H1 (cell line): ENCODE results near the gene DLX5. TPM values are rescaled to one million over a fixed set of nuclear protein-coding genes. Genes with fewer than 3 reads are reported as not detected.

Experiments
- CTCF ChIA-PET: fragments of 300-600 bp; sonication (Branson Sonifier 250); formaldehyde crosslinking; loops from one replicate; lab custom pipeline; 2021; ENCODE audit not compliant: partially characterized antibody; lab: Charles Lee
- POLR2A ChIA-PET: fragments of 300-600 bp; sonication (Branson Sonifier 250); formaldehyde crosslinking; loops from one replicate; lab custom pipeline; 2021; ENCODE audit warnings: inconsistent platforms; ENCODE audit not compliant: partially characterized antibody; lab: Charles Lee
- DNase-seq, 2 experiments: peaks; one replicate each; pipeline versions ENCODE4 v3.0.0 to v3.0.0-alpha.2; 2010 to 2022; ENCODE audit warnings: low spot score in 2 of 2, low read depth in 1 of 2, mixed read lengths in 1 of 2
- FAIRE-seq: peaks from 2 replicates; lab custom pipeline; 2011; peaks lifted over from hg19 to GRCh38; lab: Jason Lieb, UNC
- H2AFZ ChIP-seq: 2 replicates; pipeline ENCODE4 v1.8.1; 2012; ENCODE audit warnings: low read length, inconsistent platforms
- H2AK5ac ChIP-seq: 2 replicates; pipeline ENCODE4 v1.6.1; 2013; ENCODE audit warnings: low read depth, low read length
- H2BK120ac ChIP-seq: replicated peaks from 2 replicates; pipeline ENCODE3; 2013; ENCODE audit warnings: low read depth, low read length, inconsistent platforms
- H2BK12ac ChIP-seq: 2 replicates; pipeline ENCODE4 v1.6.1; 2013; ENCODE audit warnings: low read depth, low read length
- H2BK15ac ChIP-seq: 2 replicates; pipeline ENCODE4 v1.6.1; 2013; ENCODE audit warnings: low read length
- H2BK20ac ChIP-seq: 2 replicates; pipeline ENCODE4 v1.6.1; 2013; ENCODE audit warnings: low read length
- H2BK5ac ChIP-seq: 2 replicates; pipeline ENCODE4 v1.6.1; 2013; ENCODE audit warnings: low read depth, low read length
- H3K14ac ChIP-seq: 2 replicates; pipeline ENCODE4 v1.6.1; 2013; ENCODE audit warnings: inconsistent platforms; ENCODE audit not compliant: insufficient read length
- H3K18ac ChIP-seq: 2 replicates; pipeline ENCODE4 v1.6.1; 2013; ENCODE audit warnings: low read length; ENCODE audit errors: extremely low read depth
- H3K23ac ChIP-seq: 2 replicates; pipeline ENCODE4 v1.6.1; 2013; ENCODE audit warnings: inconsistent platforms; ENCODE audit not compliant: insufficient read length
- H3K23me2 ChIP-seq: 2 replicates; pipeline ENCODE4 v1.6.1; 2013; ENCODE audit warnings: low read depth, low read length
- H3K27ac ChIP-seq: 2 replicates; pipeline ENCODE4 v1.6.1; 2011; ENCODE audit warnings: low read depth, low read length, inconsistent platforms
- H3K27me3 ChIP-seq, 4 experiments: replicated peaks in 1 of 4; 1 replicate in 1 of 4; 2 replicates in 3 of 4; pipeline versions ENCODE4 v1.6.1 to v1.8.1; 2011 to 2013; ENCODE audit warnings: low read length in 3 of 4, mild to moderate bottlenecking in 3 of 4, inconsistent platforms in 2 of 4, mixed read lengths in 2 of 4, moderate library complexity in 1 of 4; ENCODE audit not compliant: control insufficient read depth in 3 of 4, insufficient read depth in 3 of 4; ENCODE audit errors: extremely low read depth in 1 of 4
- H3K36me3 ChIP-seq, 4 experiments: 2 replicates each; pipeline versions ENCODE4 v1.6.1 to v1.8.1; 2011 to 2013; ENCODE audit warnings: mild to moderate bottlenecking in 4 of 4, low read length in 3 of 4, moderate library complexity in 2 of 4, control low read depth in 1 of 4, inconsistent platforms in 1 of 4; ENCODE audit not compliant: insufficient read depth in 4 of 4, control insufficient read depth in 2 of 4
- H3K4ac ChIP-seq: replicated peaks from 2 replicates; pipeline ENCODE3; 2013; ENCODE audit warnings: low read length, low read depth, mixed read lengths, inconsistent platforms; ENCODE audit not compliant: insufficient read length
- H3K4me1 ChIP-seq, 4 experiments: replicated peaks in 1 of 4; 1 replicate in 1 of 4; 2 replicates in 3 of 4; pipeline versions ENCODE4 v1.6.1 to v1.8.1; 2011 to 2013; ENCODE audit warnings: low read length in 3 of 4, inconsistent platforms in 2 of 4, mixed read lengths in 1 of 4; ENCODE audit not compliant: insufficient read depth in 4 of 4, control insufficient read depth in 3 of 4
- H3K4me2 ChIP-seq, 2 experiments: 2 replicates each; pipeline versions ENCODE4 v1.6.1 to v1.8.1; 2011 to 2013; ENCODE audit warnings: low read depth in 2 of 2, low read length in 2 of 2, control low read depth in 1 of 2, inconsistent platforms in 1 of 2, mild to moderate bottlenecking in 1 of 2; ENCODE audit not compliant: insufficient read depth in 1 of 2
- H3K4me3 ChIP-seq, 4 experiments: fragments of 200-600, 300-600 bp in 1 of 4; sonication (generic), shearing (Covaris generic), sonication (Bioruptor Twin) in 1 of 4; 2 replicates each; pipeline versions ENCODE4 v1.5.1 to v1.8.1; 2011 to 2016; ENCODE audit warnings: low read length in 4 of 4, low read depth in 3 of 4, control low read depth in 2 of 4, inconsistent platforms in 2 of 4, mild to moderate bottlenecking in 2 of 4, mixed read lengths in 1 of 4, moderate library complexity in 1 of 4; ENCODE audit not compliant: insufficient read depth in 2 of 4; ENCODE audit errors: extremely low read depth in 1 of 4
- H3K56ac ChIP-seq: replicated peaks from 2 replicates; pipeline ENCODE3; 2013; ENCODE audit warnings: low read depth, mild to moderate bottlenecking, mixed read lengths, low read length, inconsistent platforms; ENCODE audit not compliant: insufficient read length
- H3K79me1 ChIP-seq: 2 replicates; pipeline ENCODE4 v1.6.1; 2013; ENCODE audit warnings: low read depth, low read length, control low read depth
- H3K79me2 ChIP-seq, 2 experiments: 2 replicates each; pipeline versions ENCODE4 v1.6.1 to v1.8.1; 2012 to 2013; ENCODE audit warnings: low read length in 2 of 2, mild to moderate bottlenecking in 2 of 2, inconsistent platforms in 1 of 2; ENCODE audit not compliant: insufficient read depth in 2 of 2, control insufficient read depth in 1 of 2
- H3K9ac ChIP-seq, 4 experiments: replicated peaks in 1 of 4; 1 replicate in 1 of 4; 2 replicates in 3 of 4; pipeline versions ENCODE4 v1.6.1 to v1.8.1; 2011 to 2013; ENCODE audit warnings: low read depth in 3 of 4, low read length in 3 of 4, control low read depth in 2 of 4, mild to moderate bottlenecking in 2 of 4, moderate library complexity in 2 of 4, inconsistent platforms in 1 of 4; ENCODE audit errors: extremely low read depth in 1 of 4
- H3K9me3 ChIP-seq, 2 experiments: 2 replicates each; pipeline versions ENCODE4 v1.6.1 to v1.8.1; 2012 to 2013; ENCODE audit warnings: mild to moderate bottlenecking in 2 of 2, moderate library complexity in 2 of 2, control low read depth in 1 of 2, inconsistent platforms in 1 of 2, low read depth in 1 of 2, low read length in 1 of 2, mixed read lengths in 1 of 2; ENCODE audit not compliant: insufficient read depth in 2 of 2
- H4K20me1 ChIP-seq, 2 experiments: replicated peaks in 1 of 2; 2 replicates each; pipeline versions ENCODE3 to v1.8.1; 2011 to 2013; ENCODE audit warnings: inconsistent platforms in 2 of 2, low read length in 2 of 2, mild to moderate bottlenecking in 1 of 2; ENCODE audit not compliant: insufficient read depth in 2 of 2, control insufficient read depth in 1 of 2
- H4K5ac ChIP-seq: 2 replicates; pipeline ENCODE4 v1.6.1; 2013; ENCODE audit warnings: low read length, low read depth, mixed read lengths, inconsistent platforms; ENCODE audit not compliant: insufficient read length
- H4K8ac ChIP-seq: 2 replicates; pipeline ENCODE4 v1.8.0; 2013; ENCODE audit warnings: mild to moderate bottlenecking, moderate library complexity, low read length, inconsistent platforms; ENCODE audit not compliant: insufficient read depth; ENCODE audit errors: extremely low read depth
- H4K91ac ChIP-seq: replicated peaks from 2 replicates; pipeline ENCODE3; 2013; ENCODE audit warnings: low read length, mixed read lengths, inconsistent platforms; ENCODE audit not compliant: insufficient read length
- CBX8 ChIP-seq: fragments of 300-800, 300-1000 bp; sonication (generic); IDR thresholded peaks from 2 replicates; pipeline ENCODE4 v1.7.1; 2016; ENCODE audit warnings: low read depth, low read length, borderline replicate concordance
- CTCF ChIP-seq, 3 experiments: IDR thresholded peaks; 1 replicate in 2 of 3; 2 replicates in 1 of 3; pipeline versions ENCODE4 v1.5.1 to v1.6.1; 2011; ENCODE audit warnings: low read length in 3 of 3, mild to moderate bottlenecking in 3 of 3, inconsistent platforms in 2 of 3, low read depth in 1 of 3, moderate library complexity in 1 of 3; ENCODE audit not compliant: insufficient read depth in 1 of 3; ENCODE audit errors: control extremely low read depth in 1 of 3
- EZH2 ChIP-seq: fragments of 200-600 bp; sonication (generic); IDR thresholded peaks from 2 replicates; pipeline ENCODE4 v1.7.1; 2012; ENCODE audit warnings: low read depth, mild to moderate bottlenecking, moderate library complexity, low read length, inconsistent platforms; ENCODE audit not compliant: severe bottlenecking
- GABPA ChIP-seq: IDR thresholded peaks from 2 replicates; pipeline ENCODE4 v1.6.1; 2011; ENCODE audit warnings: mild to moderate bottlenecking, low read length, moderate library complexity, borderline replicate concordance; ENCODE audit not compliant: insufficient read depth
- RNF2 ChIP-seq: fragments of 200-900, 300-1000 bp; sonication (generic); IDR thresholded peaks from 2 replicates; pipeline ENCODE4 v1.7.1; 2016; ENCODE audit warnings: borderline replicate concordance, low read depth, mild to moderate bottlenecking, antibody characterized with exemption, low read length; ENCODE audit not compliant: poor library complexity, severe bottlenecking; ENCODE audit errors: missing control alignments
- RXRA ChIP-seq: IDR thresholded peaks from 2 replicates; pipeline ENCODE4 v1.6.1; 2011; ENCODE audit warnings: low read depth, mild to moderate bottlenecking, low read length, moderate library complexity; ENCODE audit not compliant: insufficient read depth
- SIN3A ChIP-seq, 2 experiments: IDR thresholded peaks in 1 of 2; conservative IDR thresholded peaks in 1 of 2; 2 replicates each; pipeline ENCODE4 v1.6.1; 2011 to 2012; ENCODE audit warnings: low read length in 2 of 2, improper control_type of control experiment in 1 of 2, low read depth in 1 of 2, mild to moderate bottlenecking in 1 of 2
- SIRT6 ChIP-seq: IDR thresholded peaks from one replicate; pipeline ENCODE4 v1.7.1; 2012; ENCODE audit warnings: low read length, inconsistent platforms
- SUZ12 ChIP-seq: fragments of 200-600 bp; sonication (generic); IDR thresholded peaks from 2 replicates; pipeline ENCODE4 v1.6.1; 2012; ENCODE audit warnings: mild to moderate bottlenecking, inconsistent platforms, low read length, moderate library complexity, mixed read lengths
- WGBS, 2 experiments: shearing (Covaris generic) in 1 of 2; methylation state at CpG; one replicate each; pipeline versions ENCODE4 v1.1.6 to v1.1.7; 2013 to 2015; ENCODE audit warnings: low lambda C conversion rate in 2 of 2, mixed read lengths in 2 of 2, inconsistent platforms in 1 of 2, low coverage in 1 of 2, missing lambda C conversion rate in 1 of 2; ENCODE audit not compliant: insufficient replicate concordance in 2 of 2, insufficient coverage in 1 of 2, insufficient read length in 1 of 2; ENCODE audit errors: extremely low coverage in 1 of 2, missing lambda C conversion rate in 1 of 2; 5-methylcytosine and 5-hydroxymethylcytosine counted together
- polyA plus RNA-seq, 7 experiments: library from polyadenylated mRNA; depleted of rRNA in 3 of 7; stranded (reverse) in 5 of 7; unstranded in 2 of 7; fragments of >200 nt in 5 of 7; fragments of 200-250 nt in 2 of 7; gene quantifications; 1 replicate in 5 of 7; 2 replicates in 1 of 7; 4 replicates in 1 of 7; pipeline versions ENCODE4 v1.2.1 to v1.2.3, GENCODE V29; 2011 to 2013; ENCODE audit warnings: missing spikeins in 2 of 7, mixed read lengths in 2 of 7
- total RNA-seq: library from RNA; stranded (reverse); fragmentation: NEBNext Ultra II Directional; extraction: Animal tissue kit (Norgen Biotek cat#: 25700); gene quantifications from 2 replicates; pipeline ENCODE4 v1.2.1, GENCODE V29; 2021

The DLX5 gene
- total and polyA plus RNA-seq, 2 of the 8 experiments (the other 6 are each of a cell fraction or from before 2014, with no cell fraction given): not detected

- no peak overlapping the region for H2BK5ac ChIP-seq
- H4K8ac ChIP-seq: no peak overlapping the region
- H3K79me1 ChIP-seq: no peaks in the 10 kb centered on the region
- peak overlapping the region; percentile 91; the same call in 1 of the 2 replicates for H2AK5ac ChIP-seq
- H2BK120ac ChIP-seq: no peak overlapping the region
- DNase-seq (no peak), FAIRE-seq (no peak)
- H3K4ac ChIP-seq: no peak overlapping the region
- H3K4me3 ChIP-seq: no peak overlapping the region
- no peak overlapping the region for H2AFZ ChIP-seq
- no peaks in the 10 kb centered on the region; the same call in 1 of the 2 replicates for H3K23me2 ChIP-seq
- WGBS, 2 experiments: 15% methylated on average over 23 of the region's 23 CpGs; no CpG with 5 or more reads in 1 of the 2 experiments
- no peak overlapping the region for H2BK20ac ChIP-seq
- ChIA-PET CTCF (interaction anchor here (1.0 to 12.6 kb wide), 3 partner anchors 9 to 156 kb away, joined by 3 to 150 read pairs (median 4); no protein-coding TSS in a partner anchor), POLR2A (no interaction called here)
- H3K9me3 ChIP-seq: peaks cover 0 to 5% of the 10 kb centered on the region in 2 experiments; a peak in 1 of 4 replicates
- no peak overlapping the region for H3K27ac ChIP-seq
- no peaks in the 10 kb centered on the region for H3K79me2 ChIP-seq
- peak overlapping the region in 1 of 2 experiments; percentile 19; a peak in 1 of 4 replicates for H3K4me2 ChIP-seq
- no peak overlapping the region; the same call in 1 of the 2 replicates for H2BK12ac ChIP-seq
- no peak overlapping the region for H3K56ac ChIP-seq
- no peak overlapping the region for H3K23ac ChIP-seq
- peaks cover 10 to 44% of the 10 kb centered on the region in 2 experiments for H4K20me1 ChIP-seq
- H2BK15ac ChIP-seq: no peak overlapping the region
- H3K27me3 ChIP-seq: peaks cover 83 to 99% (median 94%) of the 10 kb centered on the region in 4 experiments
- H3K14ac ChIP-seq: no peak overlapping the region
- H3K4me1 ChIP-seq: peaks cover 10 to 41% (median 30%) of the 10 kb centered on the region in 4 experiments
- H3K9ac ChIP-seq: no peak overlapping the region
- H3K18ac ChIP-seq: no peak overlapping the region
- H4K5ac ChIP-seq: no peak overlapping the region
- no peak overlapping the region for H4K91ac ChIP-seq
- peaks cover 0 to 5% (median 0%) of the 10 kb centered on the region in 4 experiments; a peak in 1 of 8 replicates for H3K36me3 ChIP-seq
- TF ChIP-seq RXRA (no peak), GABPA (no peak), CBX8 (peak; percentile 42; the same call in 1 of the 2 replicates), SUZ12 (peak; percentile 87), SIRT6 (no peak), CTCF (IDR thresholded peaks at IDR 0.05; ENCODE audit: control extremely low read depth in 1 of 3, insufficient read depth in 1 of 3, low read depth in 1 of 3, low read length in 3 of 3) (no peak), RNF2 (peak; percentile 88), SIN3A (conservative IDR thresholded peaks at IDR 0.05 in 1 of 2, IDR thresholded peaks at IDR 0.05 in 1 of 2; ENCODE audit: low read depth in 1 of 2, low read length in 2 of 2) (no peak), EZH2 (peak; percentile 76)
These were observed 27.1 kb downstream of the DLX5 start for GRCh38 chr7:96997512-96998032.
